GM21576 (cell line): ENCODE results near the gene NRTN.
"Not testable (repeated sequence)": the region's sequence is repeated elsewhere in the genome, so short reads cannot be mapped to it uniquely, and the experiment has no call there.

Experiments used
- ATAC-seq: cut with Tn5 transposase; IDR thresholded peaks from one replicate; pipeline ENCODE4 v1.9.1; 2021; ENCODE audit warnings: mild to moderate bottlenecking, moderate library complexity; ENCODE audit not compliant: unreplicated experiment

Gene NRTN

GRCh38 chr19:5804516-5805461 lies at the start of gene NRTN:
Gene NRTN (plus strand): TSS chr19:5805067. CDS start chr19:5824166, 19,099 bp downstream.
- ATAC-seq: no peak

DNA sequence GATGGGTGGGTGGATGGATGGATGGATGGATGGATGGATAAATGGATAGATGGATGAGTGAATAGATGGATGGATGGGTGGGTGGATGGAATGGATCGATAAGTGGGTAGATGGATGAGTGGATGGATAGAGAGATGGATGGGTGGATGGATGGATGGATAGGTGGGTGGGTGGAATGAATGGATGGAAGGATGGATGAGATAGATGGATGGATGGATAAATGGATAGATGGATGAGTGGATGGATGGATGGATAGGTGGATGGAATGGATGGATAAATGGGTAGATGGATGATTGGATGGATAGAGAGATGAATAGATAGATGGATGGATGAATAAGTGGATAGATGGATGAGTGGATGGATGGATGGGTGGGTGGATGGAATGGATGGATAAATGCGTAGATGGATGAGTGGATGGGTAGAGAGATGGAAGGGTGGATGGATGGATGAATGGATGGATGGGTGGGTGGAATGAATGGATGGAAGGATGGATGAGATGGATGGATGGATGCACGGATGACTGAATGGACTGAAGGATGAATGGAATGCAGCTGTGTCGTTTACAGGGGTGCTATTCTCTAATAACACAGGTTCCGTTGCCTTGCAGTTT lies 42.2 kb upstream of the NRTN start:
- ATAC-seq: no peak

- ATAC-seq: no peak
These were observed 39.6 kb upstream of the NRTN start for GRCh38 chr19:5765220-5765619.

DNA sequence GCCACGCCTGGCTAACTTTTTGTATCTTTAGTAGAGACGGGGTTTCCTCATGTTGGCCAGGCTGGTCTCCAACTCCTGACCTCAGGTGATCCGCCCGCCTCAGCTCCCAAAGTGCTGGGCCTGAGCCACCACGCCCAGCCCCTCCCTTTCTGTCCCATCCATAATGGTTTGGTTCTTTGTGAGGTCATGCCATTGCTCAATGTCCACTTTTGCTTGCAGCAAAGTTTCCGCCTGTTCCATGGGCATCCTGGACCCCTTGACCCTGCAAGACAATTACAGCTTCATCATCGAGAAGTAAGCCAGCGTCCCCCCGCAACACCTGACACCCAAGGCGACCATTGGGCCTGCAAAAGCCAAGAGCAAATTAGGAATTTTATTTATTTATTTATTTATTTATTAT lies 36.9 kb upstream of the NRTN start:
- no peak for ATAC-seq

DNA sequence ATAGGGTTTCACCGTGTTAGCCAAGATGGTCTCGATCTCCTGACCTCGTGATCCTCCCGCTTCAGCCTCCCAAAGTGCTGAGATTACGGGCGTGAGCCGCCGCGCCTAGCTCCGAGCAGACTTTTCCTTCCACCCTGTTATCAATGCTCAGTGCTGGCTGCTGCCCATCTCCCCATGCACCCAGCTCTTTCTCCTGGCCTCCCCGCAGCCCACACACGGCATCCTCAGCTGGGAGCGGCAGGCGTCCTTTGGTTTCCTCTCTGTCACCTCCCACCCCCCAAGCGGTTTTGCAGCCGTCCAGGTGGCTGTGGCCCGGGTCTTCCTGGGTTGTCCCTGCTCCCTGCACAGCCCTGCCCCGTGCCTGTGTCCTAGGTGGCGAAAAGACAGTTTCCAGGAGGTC lies 32.5 kb upstream of the NRTN start:
- no peak for ATAC-seq

- ATAC-seq: no peak
These were observed 31.6 kb upstream of the NRTN start for GRCh38 chr19:5773276-5773675.

DNA sequence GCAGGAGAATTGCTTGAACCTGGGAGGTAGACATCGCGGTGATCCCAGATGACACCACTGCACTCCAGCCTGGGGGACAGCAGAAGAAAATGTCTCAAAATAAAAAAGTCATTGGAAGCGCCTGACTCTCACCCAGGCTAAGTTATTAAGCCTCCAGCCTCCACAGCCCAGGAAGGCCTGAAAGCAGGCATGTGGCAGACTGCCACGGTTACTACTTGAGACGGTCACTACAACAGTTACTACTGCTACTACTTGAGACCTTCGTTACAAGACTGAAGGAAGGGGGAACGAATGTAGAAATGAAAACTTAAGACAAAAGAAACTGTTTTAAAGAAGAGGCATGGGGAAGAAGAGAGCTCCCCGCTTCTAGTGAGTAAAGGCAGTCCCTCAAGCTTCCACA lies 29.9 kb upstream of the NRTN start:
- no peak for ATAC-seq

- no peak for ATAC-seq
These were observed 29.1 kb upstream of the NRTN start for GRCh38 chr19:5775668-5776309.

- ATAC-seq: no peak
These were observed 26.5 kb upstream of the NRTN start for GRCh38 chr19:5778402-5778801.

- ATAC-seq: not testable (repeated sequence)
These were observed 24.0 kb upstream of the NRTN start for GRCh38 chr19:5780916-5781315.

GRCh38 chr19:5782322-5782721 lies 22.5 kb upstream of the NRTN start:
- ATAC-seq: no peak

DNA sequence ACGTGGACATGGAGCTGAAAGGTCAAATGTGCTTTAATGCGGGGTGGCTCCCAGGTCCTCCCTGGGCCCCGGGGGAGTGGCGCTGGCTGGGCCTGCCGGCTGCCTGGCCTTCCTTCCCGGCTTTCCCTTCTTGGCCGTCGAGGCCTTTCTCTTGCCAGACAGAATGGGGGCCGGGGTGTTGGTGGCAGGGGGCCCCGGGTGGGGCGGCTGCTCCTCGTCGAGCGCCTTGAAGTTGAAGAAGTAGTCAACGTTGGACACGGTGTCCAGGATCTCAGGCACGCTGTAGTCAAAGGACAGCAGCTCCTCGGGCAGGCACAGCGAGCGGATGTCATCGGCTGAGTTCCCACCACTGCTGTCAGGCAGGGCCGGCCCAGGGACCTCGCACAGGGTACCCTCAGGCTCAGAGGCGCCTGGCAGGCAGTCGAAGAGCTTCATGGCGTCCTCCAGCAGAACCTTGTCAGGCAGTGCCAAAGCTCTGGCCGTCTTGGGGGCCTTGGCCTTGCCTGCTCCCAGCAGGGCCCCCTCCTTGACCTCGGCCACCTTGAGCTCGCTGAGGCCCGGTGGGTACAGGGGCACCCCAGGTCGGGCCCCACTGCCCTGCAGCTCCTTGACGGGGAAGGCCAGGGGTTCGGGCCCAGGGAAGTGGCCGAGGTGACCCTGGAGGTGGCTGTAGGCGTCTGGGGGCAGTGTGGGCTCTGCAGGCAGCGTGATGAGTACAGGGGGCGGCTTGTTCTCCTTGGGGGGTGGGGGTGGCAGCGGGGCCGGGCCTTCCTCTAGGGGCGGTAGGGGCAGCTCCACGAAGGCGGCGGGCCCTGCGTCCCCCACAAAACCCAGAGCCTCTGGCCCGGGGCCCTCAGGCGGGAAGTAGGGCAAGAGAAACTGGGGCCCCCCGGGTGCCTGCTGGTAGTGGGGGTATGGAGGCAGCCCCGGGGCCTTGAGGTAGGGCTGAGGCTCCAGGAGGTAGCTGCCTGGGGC lies 21.6 kb upstream of the NRTN start:
- ATAC-seq: no peak

GRCh38 chr19:5784581-5785147 lies 20.2 kb upstream of the NRTN start, which contains the start of gene PRR22:
Gene PRR22 (minus strand): TSS chr19:5784746. CDS start chr19:5784660, 86 bp downstream.
- no peak for ATAC-seq

DNA sequence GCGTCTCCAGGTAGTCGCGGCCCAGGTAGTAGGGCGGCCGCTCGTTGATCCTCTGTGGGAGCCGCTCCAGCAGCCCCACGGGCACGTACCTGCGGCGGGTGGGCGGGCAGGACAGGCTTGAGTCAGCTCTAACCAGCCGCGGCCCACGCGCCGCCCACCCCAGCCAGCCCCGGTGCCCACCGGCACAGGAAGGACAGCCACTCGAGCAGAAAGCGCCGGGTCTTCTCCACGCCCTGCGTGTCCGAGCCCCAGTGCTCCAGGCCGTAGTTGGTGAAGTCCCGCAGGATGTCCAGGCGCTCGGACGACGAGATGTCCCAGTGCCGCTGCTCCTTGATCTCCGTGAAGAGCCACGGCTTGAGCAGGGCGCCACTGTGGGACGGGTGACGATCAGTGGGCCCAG lies 19.4 kb upstream of the NRTN start:
- ATAC-seq: no peak

DNA sequence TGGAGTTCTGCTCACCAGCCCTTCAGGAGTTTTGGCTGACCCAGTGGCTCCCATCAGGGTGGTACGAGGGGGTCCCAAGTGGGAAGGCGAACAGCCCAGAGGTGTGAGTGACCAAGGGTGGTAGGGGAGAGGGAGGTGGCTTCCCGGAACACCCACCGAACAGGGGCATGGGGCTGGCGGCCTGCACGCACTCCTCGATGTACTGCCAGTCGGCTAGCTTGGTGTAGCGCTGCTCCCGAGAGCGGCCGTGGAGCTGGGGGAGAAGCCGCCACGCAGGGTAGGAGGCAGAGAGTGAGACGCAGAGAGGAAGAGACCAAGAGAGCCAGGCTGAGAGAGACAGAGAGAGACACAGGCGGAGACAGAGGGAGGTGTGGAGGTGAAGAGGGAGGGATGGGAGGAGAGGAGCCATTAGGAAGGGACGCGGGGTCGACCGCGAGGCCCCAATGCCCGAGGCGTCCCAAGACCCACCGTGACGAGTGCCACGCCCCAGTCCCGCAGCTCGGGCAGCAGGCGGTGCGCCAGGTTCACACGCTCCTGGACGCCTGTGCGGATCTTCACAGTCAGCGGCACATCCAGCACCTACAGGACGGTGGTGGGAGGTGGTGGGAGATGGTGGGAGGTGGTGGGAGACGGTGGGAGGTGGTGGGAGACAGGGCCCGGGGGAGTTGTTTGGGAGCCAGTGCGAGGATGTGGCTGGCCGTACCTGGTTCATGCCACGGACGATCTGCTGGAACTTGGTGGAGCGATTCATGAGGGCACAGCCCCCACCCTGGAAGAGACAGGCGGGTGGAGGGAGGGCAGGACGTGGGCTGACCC lies 18.1 kb upstream of the NRTN start:
- no peak for ATAC-seq

DNA sequence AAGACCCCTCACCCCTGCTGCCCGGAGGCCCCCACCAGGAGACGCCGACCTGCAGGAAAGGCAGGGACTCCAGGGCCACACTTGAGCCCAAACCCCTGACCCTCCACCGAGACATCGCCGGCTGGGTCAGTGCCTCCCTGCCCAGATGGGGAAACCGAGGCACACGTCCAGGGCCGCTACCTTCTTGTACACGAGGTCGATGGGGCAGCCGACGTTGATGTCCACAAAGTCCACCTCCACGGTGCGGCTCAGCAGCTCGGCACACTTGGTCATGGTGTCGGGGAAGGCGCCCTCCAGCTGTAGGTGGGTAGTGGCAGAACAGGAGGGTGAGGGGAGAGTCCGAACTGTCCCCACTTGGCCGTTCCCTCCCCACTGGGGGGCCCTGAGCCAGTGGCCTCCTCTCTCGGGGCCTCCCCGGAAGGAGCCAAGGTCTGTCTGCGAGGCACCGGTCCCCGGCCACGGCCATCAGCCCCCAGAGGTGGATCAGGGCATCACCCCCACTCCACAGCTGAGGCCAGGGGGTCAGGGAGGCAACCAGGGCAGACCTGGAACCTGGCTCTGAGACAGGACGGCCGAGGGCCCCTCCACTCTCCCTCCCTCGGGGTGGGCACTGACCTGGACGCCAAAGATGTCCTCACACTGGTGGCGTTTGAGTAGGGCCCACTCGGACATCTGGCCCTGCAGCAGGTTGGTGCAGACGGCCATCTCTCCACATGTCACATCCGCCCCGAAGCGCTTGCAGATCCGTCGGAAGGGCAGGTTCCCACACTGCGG lies 17.3 kb upstream of the NRTN start:
- ATAC-seq: no peak

- ATAC-seq: no peak
These were observed 16.4 kb upstream of the NRTN start for GRCh38 chr19:5788422-5788821.

DNA sequence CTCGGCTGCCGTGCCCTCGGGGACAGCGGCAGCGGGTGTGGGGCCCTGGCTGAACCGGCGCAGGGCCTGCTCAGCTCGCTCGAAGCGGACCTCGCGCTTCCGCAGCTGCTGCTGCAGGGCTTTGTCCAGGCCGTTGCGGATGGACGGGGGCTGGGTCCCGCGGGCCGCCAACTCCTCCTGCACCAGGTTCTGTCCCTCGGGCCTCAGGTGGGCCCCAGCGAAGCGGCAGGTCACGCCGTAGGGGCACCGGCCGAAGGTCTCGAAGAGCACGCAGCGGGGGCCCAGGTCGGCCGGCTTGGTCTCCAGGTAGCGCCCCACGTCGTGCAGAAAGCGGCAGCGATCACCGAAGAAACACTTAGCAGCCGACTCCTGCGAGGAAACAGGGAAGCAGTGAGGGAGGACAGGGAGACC lies 15.5 kb upstream of the NRTN start:
- no peak for ATAC-seq
